HG02885 (cell line): Measurements from ENCODE around the gene MRPS24.
"Not testable (repeated sequence)": the region's sequence is repeated elsewhere in the genome, so short reads cannot be mapped to it uniquely, and the experiment has no call there.

Experiments
- ATAC-seq: cut with Tn5 transposase; IDR thresholded peaks from one replicate; pipeline ENCODE4 v1.9.1; 2021; ENCODE audit warnings: mild to moderate bottlenecking; ENCODE audit not compliant: unreplicated experiment, poor library complexity

The MRPS24 gene

DNA sequence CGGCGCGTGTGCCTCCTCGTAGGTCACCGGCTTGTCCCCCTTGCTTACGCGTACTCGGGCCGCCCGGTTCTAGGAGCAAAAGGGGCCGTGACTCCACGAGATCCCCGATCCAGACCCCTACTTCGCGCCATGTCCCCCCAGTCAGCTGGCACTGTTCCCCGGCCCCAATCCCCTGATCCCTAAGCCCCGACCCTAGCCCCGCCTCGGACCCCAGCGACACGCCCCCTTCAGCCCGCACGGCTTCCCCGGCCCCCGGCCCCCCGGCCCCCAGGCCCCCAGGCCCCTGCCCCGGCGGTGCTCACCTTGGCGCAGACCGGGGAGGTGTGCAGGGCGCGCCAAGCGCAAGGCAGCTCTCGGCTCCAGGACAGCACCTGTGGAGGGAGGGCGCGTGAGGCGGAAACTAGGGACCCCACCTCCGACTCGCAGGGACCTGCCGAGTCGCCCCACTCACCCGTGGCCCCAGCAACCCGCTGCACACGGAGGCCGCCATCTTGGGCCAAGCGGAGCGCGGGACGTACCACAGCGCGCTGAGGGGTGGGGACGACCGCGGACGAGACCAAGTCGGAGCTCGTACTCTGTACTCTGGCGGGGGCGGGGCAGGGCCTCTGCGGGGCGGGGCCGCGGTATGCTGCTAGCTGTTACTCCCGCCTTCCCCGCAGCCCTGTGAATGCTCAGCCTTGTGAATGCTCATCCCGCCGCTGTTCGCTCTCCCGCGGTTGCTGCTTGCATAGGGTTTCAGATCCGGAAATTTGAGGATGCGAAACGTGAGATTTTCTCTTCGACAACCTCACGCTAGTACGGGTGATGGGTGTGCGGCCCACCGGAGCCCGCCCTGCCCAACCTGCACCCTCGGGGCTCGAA lies at the start of gene MRPS24:
TSS of gene MRPS24 (minus strand) at position 512 of the 861 bp plus-strand sequence. CDS start at position 490, 22 bp downstream.
- ATAC-seq = peak; percentile 94

DNA sequence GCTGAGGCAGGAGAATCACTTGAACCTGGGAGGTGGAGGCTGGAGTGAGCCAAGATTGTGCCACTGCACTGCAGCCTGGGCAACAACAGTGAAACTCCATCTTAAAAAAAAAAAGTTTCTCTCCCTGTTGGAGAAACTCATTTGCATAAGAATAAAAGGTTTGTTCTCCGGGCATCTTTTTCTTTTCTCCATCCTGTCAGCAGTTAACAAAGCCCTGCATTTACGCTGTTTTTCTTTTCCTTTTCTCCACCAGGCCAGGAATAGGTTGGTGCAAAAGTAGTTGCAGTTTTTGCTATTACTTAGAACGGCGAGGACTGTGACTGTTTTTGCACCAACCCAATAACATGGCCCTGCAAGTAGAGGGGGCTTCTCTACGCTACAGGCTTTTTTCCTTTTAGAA lies 46.6 kb upstream of the MRPS24 start:
- no peak for ATAC-seq

- no peak for ATAC-seq
Measured at GRCh38 chr7:43914795-43915194, 45.5 kb upstream of the MRPS24 start.

GRCh38 chr7:43906331-43907010 lies 37.2 kb upstream of the MRPS24 start, which contains the start of gene URGCP:
URGCP (minus strand) TSS chr7:43906596; CDS start chr7:43906575, 21 bp downstream.
- ATAC-seq = peak; percentile 84

DNA sequence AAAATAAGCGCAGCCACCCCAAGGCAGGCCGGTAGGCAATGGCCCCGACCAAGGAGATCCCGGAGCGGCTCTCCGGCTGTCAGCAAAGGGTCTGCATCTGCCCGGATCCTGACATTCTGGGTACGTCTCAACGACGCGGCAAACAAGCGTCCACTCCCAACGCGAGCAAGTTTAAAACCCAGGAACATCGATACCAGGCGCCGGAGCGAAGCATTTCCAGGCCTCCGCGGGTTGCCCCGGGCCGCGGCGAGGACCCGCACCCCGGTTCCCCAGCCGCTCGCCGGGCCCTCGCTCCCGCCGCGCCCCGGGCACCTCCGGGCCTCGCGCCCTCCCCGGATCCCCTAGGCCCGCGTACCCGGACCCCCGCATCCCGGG lies 36.6 kb upstream of the MRPS24 start:
- peak; percentile 40 for ATAC-seq

DNA sequence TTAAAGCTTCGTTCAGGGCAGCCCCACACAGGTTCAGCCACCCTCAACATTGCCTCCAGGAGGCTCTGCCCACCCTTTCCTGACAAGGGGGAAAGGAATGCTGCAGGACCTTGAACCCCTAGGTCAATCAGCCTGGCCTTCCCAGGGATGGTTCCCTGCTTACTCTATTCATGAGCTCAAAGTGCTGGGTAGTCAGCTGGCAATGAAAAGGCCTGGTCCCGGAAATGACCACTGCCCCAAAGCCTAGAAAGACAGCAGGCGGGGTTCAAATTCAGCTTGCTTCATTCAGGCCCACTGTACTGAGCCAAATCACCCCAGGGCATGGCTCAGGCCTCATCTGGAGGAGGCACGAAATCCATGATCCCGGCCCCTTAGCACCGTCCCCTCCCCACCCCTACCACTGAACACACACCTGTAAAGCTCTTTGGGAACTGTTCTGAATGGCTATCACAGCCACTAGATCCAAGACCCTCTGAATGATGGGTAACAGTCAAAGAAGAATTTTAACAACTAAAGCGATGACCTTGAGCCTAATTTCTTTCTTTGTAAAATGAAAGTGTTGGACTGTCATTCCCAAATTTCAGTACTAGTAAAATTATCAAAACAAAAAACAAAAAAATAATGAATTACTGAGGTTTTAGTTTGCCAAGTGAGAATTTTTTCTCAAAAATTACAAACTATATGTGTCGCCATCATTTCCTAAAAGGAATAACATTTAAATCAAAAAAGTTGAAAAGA lies 36.1 kb upstream of the MRPS24 start:
- no peak for ATAC-seq

GRCh38 chr7:43904533-43905208 lies 35.4 kb upstream of the MRPS24 start:
- no peak for ATAC-seq

- ATAC-seq = no peak
Measured at GRCh38 chr7:43902542-43903054, 33.3 kb upstream of the MRPS24 start.

GRCh38 chr7:43898571-43898970 lies 29.3 kb upstream of the MRPS24 start:
- ATAC-seq = not testable (repeated sequence)

- no peak for ATAC-seq
Measured at GRCh38 chr7:43895847-43896415, 26.6 kb upstream of the MRPS24 start.

- ATAC-seq = no peak
Measured at GRCh38 chr7:43891069-43891955, 22.0 kb upstream of the MRPS24 start.

- ATAC-seq = no peak
Measured at GRCh38 chr7:43890468-43890867, 21.2 kb upstream of the MRPS24 start.

DNA sequence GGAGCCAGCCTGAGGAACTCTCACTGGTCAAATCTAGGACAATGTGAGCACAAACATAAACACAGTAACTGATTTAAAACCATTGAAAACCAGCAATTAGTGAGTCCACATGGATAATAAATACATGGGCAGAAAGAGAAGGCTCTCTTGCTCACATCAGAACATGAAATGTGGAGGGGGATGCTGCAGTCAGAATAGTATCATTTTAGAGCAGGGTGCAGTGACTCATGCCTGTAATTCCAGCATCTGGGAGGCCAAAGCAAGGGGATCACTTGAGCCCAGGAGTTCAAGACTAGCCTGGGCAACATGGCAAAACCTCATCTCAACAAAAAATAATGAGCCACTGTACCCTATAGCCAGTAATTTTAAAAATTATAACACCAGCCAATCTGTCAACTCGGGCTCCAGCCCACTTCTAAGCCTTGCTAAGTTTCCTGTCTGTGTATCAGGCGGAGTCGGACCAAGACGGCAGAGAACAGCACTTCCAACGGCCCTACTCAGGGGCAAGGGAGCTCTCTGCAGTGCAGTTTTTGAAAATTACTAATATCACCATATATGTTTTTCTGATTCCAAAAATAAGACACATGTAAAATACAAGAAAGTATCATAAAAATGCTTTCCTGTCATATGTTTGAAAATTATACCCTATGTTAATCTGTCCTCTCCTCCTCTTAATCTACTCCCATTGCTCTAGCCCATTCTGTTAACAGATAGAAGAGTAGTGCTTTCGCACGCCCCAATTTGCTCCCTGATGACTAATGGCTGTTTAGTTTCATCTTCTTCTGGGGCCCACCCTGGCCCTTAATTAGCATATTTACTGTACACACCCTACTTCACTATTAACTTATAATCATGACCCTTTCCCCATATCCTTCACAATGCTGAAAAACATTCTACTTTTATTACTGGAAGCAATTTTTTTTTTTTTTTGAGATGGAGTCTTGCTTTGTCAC lies 20.0 kb upstream of the MRPS24 start:
- no peak for ATAC-seq

- no peak for ATAC-seq
Measured at GRCh38 chr7:43884617-43885016, 15.3 kb upstream of the MRPS24 start.

DNA sequence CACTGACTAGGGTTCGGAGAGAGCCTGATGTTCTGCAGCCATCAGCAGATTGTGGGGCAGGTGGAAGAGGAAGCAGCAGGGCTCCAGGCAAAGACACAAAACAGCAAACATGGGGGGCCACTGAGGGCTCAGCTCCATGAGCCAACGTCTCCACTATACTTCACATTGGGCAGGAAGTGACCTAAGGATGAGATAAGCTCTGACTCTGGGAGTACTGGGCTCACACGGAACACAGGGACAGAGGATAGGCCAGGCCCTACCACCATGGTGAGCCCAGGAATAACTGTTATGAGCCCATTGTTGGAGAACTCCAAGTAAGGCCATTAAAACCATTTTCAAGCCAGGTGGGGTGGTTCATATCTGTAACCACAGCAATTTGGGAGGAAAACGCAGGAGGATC lies 14.9 kb upstream of the MRPS24 start:
- no peak for ATAC-seq

GRCh38 chr7:43880596-43880995 lies 11.3 kb upstream of the MRPS24 start:
- ATAC-seq = no peak

DNA sequence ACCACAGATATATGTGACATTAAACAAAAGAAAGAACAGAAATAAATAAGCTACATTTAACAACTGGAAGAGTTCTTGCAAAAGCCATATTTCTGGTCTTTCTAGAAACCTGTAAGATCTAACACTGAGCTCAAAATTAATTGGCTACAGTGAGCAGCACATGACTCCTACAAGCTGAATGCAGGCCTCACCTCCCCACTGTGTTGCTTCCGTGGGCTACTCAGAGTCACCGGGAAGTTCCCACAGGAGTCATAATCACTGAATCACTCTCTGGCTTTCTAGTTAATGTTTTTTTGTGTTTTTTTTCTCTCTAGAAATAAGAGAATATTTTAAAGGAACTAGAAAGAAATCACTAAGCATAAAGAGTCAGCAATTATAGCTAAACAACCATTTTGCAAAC lies 10.2 kb upstream of the MRPS24 start:
- ATAC-seq = no peak

DNA sequence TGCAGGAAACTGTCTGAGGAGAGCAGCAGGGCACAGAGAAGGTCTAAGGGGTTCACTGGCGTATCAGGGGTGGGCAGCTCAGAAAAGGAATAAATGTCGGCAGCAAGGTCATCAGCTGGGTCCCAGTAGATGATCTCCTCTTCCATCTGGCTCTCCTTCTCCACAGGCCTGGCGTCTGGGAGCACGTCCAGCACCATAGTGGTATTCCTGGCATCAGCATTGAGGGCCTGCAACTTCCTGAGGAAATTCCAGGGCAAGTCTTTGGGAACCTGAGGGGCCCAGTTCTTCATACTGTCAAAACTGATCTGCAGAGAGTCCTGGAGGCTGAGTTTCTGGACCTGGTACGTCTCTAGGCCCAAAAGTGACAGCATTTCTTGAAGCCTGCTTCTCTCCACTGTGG lies 9.6 kb upstream of the MRPS24 start:
- ATAC-seq = no peak
